ENCODE data around the gene OR10H5. TPM values are rescaled to one million over a fixed set of nuclear protein-coding genes. Genes with fewer than 3 reads are reported as not detected.

Gene OR10H5
- total RNA-seq, 1 experiment from 2014 or later = not detected

DNA sequence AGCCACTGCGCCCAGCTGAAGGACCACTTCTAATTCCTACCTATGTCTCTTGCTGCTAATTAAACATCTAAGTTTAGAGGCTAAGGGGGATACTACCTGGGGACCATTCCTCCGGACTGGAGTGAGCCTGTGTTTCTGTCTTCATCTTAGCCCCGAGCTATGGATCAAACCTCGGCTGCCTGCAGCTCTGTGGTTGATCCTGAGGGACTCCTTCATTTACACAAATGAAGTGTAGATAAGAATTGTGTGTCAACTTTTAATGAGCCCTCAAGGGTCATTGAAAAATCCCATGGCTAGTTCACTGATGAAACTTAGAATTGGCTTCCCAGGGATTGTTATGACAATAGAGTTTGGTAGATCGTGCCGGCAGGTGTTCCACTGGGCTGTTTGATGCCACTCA lies 59.5 kb downstream of the OR10H5 start:
- Histone ChIP-seq H3K27me3 (replicated peaks; ENCODE audit: control insufficient read depth, insufficient read depth, low read length) (no peaks in the 10 kb centered on the region), H3K4me3 (ENCODE audit: low read depth, low read length) (no peak overlapping the region), H3K4me1 (no peaks in the 10 kb centered on the region), H3K36me3 (ENCODE audit: control insufficient read depth, insufficient read depth, low read length) (no peaks in the 10 kb centered on the region), H3K9me3 (no peaks in the 10 kb centered on the region)
- no peaks in the 10 kb centered on the region for H3K36me3 Mint-ChIP-seq (ENCODE audit: insufficient read depth, unreplicated experiment)
- H3K4me1 Mint-ChIP-seq (ENCODE audit: low read depth, unreplicated experiment) = no peaks in the 10 kb centered on the region
- DNase-seq = no peak
- POLR2A ChIA-PET = no interaction called here
- TF ChIP-seq, protein P1, sequence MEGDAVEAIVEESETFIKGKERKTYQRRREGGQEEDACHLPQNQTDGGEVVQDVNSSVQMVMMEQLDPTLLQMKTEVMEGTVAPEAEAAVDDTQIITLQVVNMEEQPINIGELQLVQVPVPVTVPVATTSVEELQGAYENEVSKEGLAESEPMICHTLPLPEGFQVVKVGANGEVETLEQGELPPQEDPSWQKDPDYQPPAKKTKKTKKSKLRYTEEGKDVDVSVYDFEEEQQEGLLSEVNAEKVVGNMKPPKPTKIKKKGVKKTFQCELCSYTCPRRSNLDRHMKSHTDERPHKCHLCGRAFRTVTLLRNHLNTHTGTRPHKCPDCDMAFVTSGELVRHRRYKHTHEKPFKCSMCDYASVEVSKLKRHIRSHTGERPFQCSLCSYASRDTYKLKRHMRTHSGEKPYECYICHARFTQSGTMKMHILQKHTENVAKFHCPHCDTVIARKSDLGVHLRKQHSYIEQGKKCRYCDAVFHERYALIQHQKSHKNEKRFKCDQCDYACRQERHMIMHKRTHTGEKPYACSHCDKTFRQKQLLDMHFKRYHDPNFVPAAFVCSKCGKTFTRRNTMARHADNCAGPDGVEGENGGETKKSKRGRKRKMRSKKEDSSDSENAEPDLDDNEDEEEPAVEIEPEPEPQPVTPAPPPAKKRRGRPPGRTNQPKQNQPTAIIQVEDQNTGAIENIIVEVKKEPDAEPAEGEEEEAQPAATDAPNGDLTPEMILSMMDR (IDR thresholded peaks at IDR 0.05; ENCODE audit: insufficient read depth in 1 of 2, low read depth in 1 of 2, low read length in 1 of 2, severe bottlenecking in 1 of 2, unreplicated experiment in 1 of 2) = no peak
- no peak overlapping the region for H3K27ac Mint-ChIP-seq (ENCODE audit: unreplicated experiment)
- no TSS peak for BruUV-seq (replicated peaks)
- peaks cover 10% of the 10 kb centered on the region for H3K27me3 Mint-ChIP-seq (ENCODE audit: insufficient read depth, unreplicated experiment)
- no peaks in the 10 kb centered on the region for H3K9me3 Mint-ChIP-seq (ENCODE audit: unreplicated experiment)
- H3K4me3 Mint-ChIP-seq (ENCODE audit: unreplicated experiment) = no peak overlapping the region
- CTCF ChIA-PET = no interaction called here
- intact Hi-C loops (cut with micrococcal nuclease; ENCODE audit: unreplicated experiment) = no loop called here

GRCh38 chr19:15850385-15850784 lies 62.9 kb downstream of the OR10H5 start:
- POLR2A ChIA-PET = no interaction called here
- no peak overlapping the region for H3K27ac Mint-ChIP-seq (ENCODE audit: unreplicated experiment)
- intact Hi-C loops (cut with micrococcal nuclease; ENCODE audit: unreplicated experiment) = no loop called here
- DNase-seq = no peak
- H3K27me3 Mint-ChIP-seq (ENCODE audit: insufficient read depth, unreplicated experiment) = peaks cover 4% of the 10 kb centered on the region
- H3K9me3 Mint-ChIP-seq (ENCODE audit: unreplicated experiment) = no peaks in the 10 kb centered on the region
- no peaks in the 10 kb centered on the region for H3K4me1 Mint-ChIP-seq (ENCODE audit: low read depth, unreplicated experiment)
- H3K4me3 ChIP-seq (ENCODE audit: low read depth, low read length) = no peak overlapping the region
- no peaks in the 10 kb centered on the region for H3K9me3 ChIP-seq
- CTCF ChIA-PET = no interaction called here
- TF ChIP-seq, protein P1 (IDR thresholded peaks at IDR 0.05; ENCODE audit: insufficient read depth in 1 of 2, low read depth in 1 of 2, low read length in 1 of 2, severe bottlenecking in 1 of 2, unreplicated experiment in 1 of 2) = no peak
- no peaks in the 10 kb centered on the region for H3K27me3 ChIP-seq (replicated peaks; ENCODE audit: control insufficient read depth, insufficient read depth, low read length)
- H3K36me3 ChIP-seq (ENCODE audit: control insufficient read depth, insufficient read depth, low read length) = no peaks in the 10 kb centered on the region
- H3K4me3 Mint-ChIP-seq (ENCODE audit: unreplicated experiment) = no peak overlapping the region
- H3K36me3 Mint-ChIP-seq (ENCODE audit: insufficient read depth, unreplicated experiment) = no peaks in the 10 kb centered on the region
- BruUV-seq (replicated peaks) = no TSS peak
- no peaks in the 10 kb centered on the region for H3K4me1 ChIP-seq

Other genes with a start within 250 kb of the OR10H5 start
- gene CYP4F8, start 172.4 kb upstream of the OR10H5 start, total RNA-seq (2022) = not detected in 2 replicates
- 0.65 and 0.93 TPM in 2 replicates for gene CYP4F3, start 146.8 kb upstream of the OR10H5 start, total RNA-seq (2022)
- 0.16 and 0.39 TPM in 2 replicates for gene CYP4F12, start 114.6 kb upstream of the OR10H5 start, total RNA-seq (2022)
- gene OR10H2, start 59.6 kb upstream of the OR10H5 start, total RNA-seq (2022) = not detected in 2 replicates
- not detected in 2 replicates for gene OR10H3, start 49.7 kb upstream of the OR10H5 start, total RNA-seq (2022)
- not detected in 2 replicates for gene OR10H1, start 28.0 kb downstream of the OR10H5 start, total RNA-seq (2022)
- not detected in 2 replicates for gene CYP4F2, start 110.4 kb downstream of the OR10H5 start, total RNA-seq (2022)
- gene CYP4F11, start 146.9 kb downstream of the OR10H5 start, total RNA-seq (2022) = not detected in 2 replicates
- gene OR10H4, start 161.3 kb downstream of the OR10H5 start, total RNA-seq (2022) = not detected in 2 replicates